Activated CD4-positive, alpha-beta T cell treated with anti-CD3 and anti-CD28 coated beads, Interleukin-2, amount 50 U/mL, for 24 hours (primary cell): ENCODE measurements around the gene NEK7.
"Not testable (repeated sequence)": the region's sequence is repeated elsewhere in the genome, so short reads cannot be mapped to it uniquely, and the experiment has no call there.

ENCODE experiments used
- DNase-seq, 2 donors: peaks; one replicate each; pipeline ENCODE4 v3.0.0-alpha.2; 2020; ENCODE audit warnings: low read depth in 1 of 2, low spot score in 1 of 2

Gene NEK7

DNA sequence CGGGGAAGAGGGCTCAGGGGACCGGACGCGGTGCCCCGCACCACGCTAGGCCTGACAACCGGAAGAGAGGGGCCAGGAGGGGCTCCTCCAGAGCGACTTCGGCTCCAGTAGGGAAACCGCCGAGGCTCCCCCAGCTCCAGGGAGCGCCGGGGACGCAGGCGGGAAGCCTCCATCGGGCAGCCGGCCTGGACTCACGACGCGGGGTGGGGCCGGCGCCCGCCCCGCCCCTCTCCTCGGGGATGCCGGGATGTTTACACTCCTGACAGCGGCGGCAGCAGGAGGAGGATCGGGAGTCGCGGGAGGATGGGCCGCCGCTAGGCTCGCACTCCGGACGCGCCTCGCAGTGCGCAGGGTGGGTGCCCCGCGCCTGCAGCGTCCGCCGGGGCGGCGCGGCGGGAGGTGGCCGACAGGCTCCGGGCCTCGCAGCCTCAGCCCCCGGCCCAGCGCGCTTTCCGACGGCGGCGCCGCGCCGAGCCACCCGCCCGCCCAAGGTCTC is at the start of gene NEK7:
NEK7 (plus strand) TSS at position 254 of the 496 bp plus-strand sequence. CDS start 75,583 bp downstream, outside the sequence.
- peak; percentile 41 to 42 for DNase-seq

DNA sequence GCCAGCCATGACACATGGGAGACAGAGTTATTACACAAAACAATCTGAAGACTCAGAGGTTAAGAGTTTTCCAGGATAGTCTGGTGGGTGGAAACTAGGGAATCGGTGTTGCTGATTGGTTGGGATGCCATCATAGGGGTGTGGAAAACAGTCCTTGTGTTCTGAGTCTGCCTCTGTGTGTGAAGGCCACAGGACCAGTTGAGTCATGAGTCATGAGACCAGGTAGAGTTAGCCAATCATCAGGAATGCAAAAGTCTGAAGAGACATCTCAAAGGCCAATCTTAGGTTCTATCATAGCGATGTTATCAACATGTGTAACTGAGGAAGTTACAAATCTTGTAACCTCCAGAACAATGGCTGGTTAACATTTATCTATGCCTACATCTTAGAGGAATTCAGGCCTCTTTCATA is 49.7 kb upstream of the NEK7 start:
- no peak for DNase-seq

DNA sequence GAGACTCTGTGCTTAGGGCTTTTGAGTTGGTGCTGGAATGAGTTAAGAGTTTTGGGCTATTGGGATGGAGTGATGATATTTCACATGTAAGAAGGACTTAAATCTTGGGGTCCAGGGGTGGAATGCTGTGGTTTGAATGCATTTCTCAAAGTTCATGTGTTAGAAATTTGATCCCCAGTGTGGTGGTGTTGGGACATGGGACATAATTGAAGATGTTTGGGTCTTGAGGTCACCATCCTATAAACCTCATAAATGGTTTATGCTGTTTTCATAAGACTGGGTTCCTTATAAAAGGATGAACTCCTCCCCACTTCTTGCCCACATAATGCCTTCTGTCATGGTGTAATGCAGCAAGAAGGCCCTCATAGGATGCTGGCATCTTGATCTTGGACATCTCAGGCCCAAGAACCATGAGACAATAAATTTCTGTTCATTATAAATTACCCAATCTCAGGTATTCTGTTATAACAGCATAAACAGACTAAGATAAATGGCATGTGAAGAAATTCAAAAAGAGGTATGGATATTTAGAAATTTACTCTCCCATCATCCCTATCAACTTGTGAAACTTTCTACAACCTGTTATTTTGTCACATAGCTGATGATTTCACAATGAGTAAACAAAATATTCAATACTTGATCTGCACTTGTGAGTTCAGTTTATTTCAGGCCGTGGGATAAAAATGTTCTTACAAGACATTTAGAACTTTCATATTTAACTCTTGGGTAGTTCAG is 48.0 kb upstream of the NEK7 start:
- no peak for DNase-seq

DNA sequence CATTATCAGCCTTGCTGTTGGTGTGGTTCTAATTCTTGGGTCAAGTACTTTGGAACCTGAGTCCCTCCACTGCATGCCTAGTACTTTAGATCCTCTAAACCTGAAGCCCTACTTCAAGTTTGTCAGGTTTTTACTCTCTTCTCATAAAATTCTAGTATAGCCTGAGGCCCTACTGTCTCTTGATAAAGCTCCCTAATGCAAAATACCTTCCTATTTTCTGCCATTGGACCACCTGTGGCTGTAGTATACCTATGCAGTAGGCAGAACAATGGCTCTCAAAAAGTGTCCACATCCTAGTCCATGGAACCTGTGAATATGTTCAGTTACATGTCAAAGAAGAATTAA is 47.5 kb upstream of the NEK7 start:
- DNase-seq = no peak

DNA sequence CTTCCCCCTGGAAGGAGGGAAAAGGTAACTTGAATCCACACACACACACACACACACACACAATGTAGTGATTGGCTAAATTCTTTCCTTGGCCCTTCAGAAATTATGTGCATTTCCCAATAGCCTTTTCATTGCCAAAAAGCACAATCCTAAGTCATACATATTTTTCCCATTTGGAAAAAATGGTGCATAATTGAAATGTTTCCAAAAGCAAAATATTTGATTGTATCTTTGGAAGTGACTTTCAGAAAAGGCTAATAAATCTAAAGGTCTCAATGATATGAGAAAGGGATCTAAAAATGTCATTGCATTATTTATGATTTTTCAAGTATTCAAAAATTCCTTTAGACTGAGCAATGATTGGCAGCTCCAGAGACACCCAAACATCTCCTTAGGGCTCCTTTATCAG is 43.5 kb upstream of the NEK7 start:
- DNase-seq = no peak

DNA sequence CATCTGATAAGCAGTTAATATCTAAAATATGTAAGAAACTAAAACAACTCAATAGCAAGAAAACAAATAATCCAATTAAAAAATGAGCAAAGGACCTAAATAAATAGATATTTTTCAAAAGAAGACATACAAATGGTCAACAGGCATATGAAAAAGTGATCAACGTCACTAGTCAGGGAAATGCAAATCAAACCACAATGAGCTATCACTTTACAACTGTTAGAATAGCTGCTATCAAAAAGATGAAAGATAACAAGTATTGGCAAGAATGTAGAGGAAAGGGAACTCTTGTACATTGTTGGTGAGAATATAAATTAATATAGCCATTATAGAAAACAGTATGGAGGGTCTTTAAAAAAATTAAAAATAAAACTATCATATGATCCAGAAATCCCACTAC is 40.7 kb upstream of the NEK7 start:
- DNase-seq = no peak

DNA sequence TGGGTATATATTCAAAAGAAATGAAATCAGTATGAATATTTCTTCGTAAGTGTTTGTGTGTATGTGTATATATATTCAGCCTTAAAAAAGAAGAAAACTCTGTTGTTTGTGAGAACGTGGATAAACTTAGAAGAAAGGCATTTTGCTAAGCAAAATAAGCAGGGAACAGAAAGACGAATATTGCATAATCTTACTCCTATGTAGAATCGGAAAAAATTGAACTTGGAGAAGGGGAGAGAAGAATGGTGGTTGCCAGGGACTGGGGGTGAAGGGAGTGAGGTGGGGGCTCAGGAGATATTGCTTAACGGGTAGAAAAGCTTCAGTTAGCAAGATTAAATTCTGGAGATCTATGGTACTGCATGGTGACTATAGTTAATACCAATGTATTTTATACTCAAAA is 40.3 kb upstream of the NEK7 start:
- DNase-seq = no peak

DNA sequence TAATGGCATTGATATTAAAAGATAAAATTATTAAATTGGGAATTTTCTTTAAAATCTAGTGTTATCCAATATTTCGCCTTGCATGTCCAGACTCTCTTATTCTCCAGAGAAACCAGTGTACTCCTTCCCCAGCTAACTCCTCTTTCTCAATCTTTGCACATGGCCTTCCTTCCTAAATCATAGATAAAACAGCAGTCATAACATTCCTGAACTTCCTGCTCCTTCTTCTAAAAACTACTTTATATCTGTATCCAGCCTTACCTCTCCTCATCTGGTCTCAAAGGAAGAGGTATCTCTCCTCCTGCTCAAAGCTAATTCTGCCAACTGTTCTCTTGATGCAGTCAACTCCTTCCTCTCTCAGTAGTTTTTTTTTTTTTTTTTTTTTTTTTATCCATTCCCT is 39.5 kb upstream of the NEK7 start:
- no peak for DNase-seq

DNA sequence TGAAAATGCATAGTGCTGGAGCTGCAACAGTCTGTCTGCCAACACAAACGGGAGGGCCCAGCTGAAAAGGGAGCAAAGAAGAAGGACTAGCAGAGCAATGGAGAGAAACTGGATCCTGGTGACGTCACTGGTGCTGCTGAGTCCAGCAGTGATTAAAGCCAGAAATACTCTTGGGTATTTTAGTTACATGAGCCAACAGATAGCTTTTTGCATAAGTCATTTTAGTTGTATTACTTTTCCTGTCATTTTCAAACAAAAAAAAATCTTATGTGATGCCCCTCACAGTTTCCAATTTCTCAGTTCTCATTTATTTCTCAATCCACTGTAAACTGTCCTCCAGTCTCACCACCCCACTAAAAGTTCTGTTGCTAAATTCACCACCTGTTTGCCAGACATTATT is 38.7 kb upstream of the NEK7 start:
- no peak for DNase-seq

DNA sequence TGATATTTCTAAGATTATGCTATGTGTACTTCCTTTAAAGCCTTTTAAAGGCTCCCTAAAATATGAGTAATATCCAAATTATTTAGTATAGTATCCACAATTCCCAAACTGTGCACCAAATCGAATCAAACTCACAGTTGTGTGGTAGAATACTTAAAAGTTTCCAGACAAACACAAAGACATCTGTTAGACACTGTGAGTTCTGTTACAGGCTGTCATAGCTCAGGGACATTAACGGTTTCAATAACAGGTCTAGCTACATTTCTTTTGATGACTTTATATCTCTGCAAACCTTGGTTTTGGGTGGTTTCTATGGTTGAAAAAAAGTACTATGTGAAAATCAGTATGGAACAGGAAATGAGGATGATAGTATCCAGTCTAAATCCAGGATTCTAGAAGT is 36.9 kb upstream of the NEK7 start:
- no peak for DNase-seq

DNA sequence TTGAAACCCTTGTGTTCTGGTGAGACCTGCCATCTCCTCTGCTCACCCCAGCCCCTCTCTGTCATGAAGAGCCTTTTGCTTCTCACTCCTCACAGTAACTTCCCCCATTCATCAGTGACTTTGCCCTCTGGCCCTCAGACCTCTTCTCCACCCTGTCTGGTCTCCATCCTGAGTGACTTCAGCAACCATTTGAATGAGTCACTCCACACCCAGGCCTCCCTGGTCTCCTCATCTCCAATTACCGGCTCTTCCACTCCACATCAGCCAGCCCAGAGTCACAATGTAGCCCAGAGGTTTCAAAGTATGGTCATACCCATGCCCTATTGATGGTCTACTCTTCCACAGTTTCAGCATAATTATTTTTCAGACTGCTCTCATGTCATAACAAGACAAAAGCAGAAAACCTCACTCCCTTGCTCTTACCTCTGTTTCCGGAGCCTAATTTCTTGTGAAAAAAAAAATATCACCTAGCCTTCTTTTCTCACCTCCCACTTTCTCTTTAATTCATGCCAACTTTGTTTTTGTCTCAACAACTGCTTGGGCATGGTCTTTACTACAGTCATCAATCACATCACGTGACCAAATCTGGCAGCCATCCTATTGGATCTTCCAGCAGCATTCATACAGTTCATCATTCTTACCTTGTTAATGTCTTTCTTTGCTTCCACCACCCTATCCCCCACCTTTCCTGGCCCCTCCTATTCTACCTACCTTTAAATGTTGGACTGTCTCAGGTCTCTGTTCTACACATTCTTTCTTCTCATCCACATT is 35.6 kb upstream of the NEK7 start:
- no peak for DNase-seq

DNA sequence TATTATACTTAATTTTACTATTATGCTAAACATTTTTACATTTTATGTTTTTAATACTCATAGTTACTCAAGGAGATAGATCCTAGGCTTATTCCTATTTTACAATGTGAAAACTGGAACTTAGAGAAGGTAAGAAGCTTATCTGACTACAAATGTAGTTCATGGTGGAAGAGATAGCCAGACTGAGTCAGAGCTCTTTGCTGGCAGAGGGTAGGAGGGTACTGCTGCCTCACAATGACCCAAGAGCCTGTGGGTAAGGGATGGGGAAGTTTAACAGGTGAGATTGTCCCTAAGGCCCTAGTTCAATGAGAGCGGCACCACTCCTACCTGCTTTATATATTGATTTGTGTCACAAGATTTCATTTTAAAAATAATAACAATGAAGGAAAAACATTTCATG is 34.1 kb upstream of the NEK7 start:
- DNase-seq = no peak

DNA sequence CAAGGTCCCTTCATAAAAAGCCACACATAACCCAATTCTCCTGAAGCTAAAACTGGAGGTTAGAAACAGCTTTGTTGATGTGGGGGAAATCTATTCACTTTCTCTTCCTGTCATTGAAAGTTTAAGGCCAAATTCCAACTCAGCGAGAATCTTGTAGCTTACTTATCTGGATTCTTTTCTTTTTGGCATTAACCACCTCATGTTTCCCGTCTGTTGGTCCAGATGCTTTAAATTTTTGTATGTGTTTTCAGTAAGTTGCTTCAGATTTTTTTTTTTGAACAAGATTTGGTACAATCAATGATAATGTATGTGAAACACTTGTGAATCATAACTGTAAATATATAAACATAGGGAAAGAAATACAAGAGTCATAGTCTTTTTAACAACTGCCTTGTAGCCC is 33.7 kb upstream of the NEK7 start:
- no peak for DNase-seq

DNA sequence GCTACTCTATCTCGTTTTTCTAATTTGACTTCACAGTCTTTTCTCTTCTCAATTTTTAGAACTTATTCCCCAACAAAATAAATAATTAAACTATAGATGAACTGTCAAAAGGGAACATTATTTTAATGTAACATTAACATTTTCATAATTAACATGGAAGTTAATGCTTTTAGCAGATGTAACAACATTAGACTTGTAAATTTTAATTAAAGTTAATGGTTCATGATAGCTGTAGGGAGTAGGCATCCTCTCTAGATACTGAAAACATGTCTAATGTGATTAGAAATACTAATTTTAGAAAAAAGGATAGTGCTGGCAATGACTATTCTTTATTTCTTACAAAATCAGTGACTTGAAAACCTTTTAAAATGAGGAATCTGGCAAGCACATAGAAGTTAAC is 32.1 kb upstream of the NEK7 start:
- DNase-seq = no peak

DNA sequence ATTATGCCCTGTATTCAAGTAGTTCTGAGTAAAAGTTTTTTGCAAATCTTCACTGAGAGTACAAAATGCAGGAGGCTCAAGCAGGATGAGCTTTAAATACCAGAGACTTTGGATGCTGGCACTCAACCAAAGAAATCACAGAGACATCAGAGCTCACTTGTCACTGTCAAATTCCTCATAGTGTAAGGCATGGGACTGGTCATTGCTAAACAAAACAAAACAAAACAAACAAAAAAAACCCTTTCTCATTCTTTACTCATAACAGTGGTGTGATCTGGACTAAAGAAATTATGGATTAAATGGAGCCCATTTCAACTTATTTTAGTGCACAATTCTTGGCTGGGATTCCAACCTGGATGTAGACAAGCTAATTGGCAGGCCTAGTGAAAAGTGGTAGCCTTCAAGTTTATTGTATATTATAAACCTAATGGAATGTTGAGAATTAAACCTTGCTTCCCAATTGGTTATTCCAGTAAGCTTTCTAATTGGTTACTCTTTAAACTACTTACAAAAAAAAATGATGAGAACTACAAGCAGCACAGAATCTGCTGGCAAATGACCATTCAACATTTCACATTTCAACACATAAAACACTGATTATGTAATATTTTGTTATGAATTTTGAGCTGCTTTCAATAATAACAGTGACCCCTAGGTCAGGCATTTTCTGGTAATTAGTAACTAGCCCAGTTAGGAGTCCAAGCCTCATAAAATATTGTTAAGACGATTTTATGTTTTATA is 30.6 kb upstream of the NEK7 start:
- no peak for DNase-seq

DNA sequence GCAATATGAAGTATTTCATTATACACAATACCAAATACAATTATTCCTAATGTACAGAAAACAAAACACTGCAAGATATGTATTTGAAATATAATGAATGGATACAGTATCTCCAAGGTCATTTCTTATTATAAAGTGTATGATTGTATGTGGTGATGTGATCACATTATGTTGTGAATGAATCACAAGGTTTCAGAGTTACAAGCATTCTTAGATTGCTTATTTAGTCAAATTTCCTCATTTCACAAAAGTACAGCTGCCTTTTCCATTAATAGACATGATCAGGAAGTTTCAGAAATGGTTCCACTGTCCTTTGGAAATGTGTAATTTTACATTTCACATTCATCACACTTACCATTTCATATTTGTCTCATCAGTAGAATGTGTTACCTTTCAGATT is 28.3 kb upstream of the NEK7 start:
- no peak for DNase-seq

DNA sequence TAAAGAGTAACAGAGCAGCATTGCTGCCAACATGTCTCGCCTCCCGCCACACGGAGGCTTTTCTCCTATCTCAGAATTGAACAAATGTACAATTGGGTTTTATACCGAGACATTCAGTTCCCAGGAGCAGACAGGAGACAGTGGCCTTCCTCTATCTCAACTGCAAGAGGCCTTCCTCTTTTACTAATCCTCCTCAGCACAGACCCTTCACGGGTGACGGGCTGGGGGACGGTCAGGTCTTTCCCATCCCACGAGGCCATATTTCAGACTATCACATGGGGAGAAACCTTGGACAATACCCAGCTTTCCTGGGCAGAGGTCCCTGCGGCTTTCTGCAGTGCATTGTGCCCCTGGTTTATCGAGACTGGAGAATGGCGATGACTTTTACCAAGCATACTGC is 26.7 kb upstream of the NEK7 start:
- not testable (repeated sequence) for DNase-seq

DNA sequence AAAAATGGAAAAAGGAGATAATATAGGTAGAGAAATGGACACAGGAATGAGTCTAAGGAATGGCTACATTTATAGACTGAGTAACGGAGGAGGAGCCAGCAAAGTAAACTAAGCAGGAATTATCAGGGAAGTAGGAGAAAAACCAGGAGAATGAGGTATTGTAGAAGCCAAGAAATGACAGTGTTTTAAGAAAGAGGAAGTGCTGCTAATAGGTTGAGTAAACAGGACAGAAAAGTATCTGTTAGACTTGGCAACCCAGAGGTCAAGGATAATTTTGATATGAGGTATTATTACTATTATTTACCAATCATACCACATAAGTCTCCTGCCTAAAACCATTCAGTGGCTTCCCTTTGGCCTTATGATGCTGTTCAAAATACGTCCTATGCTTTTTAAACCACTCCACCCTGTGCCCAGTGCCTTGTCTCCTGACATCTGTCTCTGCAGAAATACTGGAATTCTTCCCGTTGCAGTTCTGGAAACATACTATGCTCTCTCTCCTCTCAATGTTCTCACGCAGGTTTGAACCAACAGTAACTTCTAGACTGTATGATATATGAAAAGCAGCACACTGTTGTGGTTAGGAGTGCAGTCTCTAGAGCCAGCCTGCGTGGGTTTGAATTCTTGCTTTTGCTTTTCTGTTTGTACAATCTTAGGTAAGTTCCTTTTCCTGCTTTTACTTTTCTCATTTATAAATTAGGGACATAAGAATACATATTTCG is 24.6 kb upstream of the NEK7 start:
- DNase-seq = no peak

DNA sequence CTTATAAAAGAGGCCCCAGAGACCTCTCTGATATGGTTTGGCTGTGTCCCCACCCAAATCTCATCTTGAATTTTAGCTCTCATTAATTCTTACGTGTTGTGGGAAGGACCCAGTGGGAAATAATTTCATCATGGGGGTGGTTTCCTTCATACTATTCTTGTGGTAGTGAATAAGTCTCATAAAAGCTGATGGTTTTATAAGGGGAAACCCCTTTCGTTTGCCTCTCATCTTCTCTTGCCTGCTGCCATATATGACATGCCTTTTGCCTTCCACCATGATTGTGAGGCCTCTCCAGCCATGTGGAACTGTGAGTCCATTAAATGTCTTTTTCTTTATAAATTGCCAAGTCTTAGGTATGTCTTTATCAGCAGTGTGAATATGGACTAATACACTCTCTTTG is 22.5 kb upstream of the NEK7 start:
- no peak for DNase-seq

DNA sequence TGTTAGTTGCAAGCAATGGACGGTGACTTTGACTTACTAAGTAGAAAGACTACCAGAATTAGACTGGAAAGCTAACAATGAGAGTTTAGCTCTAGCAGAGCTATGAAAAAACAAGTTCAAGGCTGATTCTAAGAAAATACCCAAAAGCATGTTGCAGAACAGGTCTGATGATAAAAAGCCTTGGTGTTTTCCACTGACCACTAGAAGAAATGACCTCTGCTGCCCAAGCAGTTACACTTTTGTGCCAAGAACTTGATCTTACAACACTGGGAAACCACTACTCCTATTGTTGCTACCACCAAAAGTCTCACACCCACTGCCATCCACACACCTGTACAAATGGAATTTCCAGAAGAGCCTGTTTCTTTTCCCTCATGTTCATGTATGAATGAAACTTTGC is 21.4 kb upstream of the NEK7 start:
- DNase-seq = no peak

DNA sequence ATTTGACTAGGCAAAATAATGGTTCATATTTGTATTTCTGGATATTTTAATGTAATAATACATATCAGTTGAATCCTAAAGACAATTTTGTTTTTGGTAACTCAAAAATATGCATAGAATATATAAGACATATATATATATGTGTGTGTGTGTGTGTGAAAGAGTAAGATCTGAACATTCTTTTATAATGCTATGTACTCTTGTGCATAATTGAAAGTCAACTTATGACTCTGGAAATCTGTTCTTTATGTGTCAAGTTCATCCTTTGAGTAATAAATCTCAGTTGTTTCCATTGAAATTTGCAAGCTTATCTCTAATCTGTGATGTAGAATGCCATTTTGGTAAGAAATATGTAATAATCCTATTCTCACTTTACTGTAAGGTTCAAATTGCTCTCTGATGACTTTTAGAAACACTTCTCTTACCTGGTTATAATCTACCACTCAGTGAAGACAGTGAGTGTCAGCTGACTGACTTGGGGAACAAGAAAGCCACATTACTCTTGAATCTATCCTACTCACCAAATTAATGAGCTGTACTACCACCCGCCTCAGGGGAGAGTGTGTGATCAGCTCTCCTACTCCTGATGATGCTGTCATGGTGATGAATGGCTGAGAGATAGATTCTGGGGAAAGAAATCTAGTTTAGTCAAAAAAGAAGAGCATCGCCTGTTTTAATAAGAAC is 15.0 kb upstream of the NEK7 start:
- DNase-seq = no peak
